CD4-positive, alpha-beta T cell (primary cell): Measurements from ENCODE around the gene SORL1. TPM values are rescaled to one million over a fixed set of nuclear protein-coding genes. Genes with fewer than 3 reads are reported as not detected.

ENCODE experiments used
- ATAC-seq: fragments of 200-7000 bp; cut with Tn5 transposase; one replicate; pipeline ENCODE4 v1.10.0; 2022; ENCODE audit warnings: mild to moderate bottlenecking; ENCODE audit not compliant: poor library complexity
- CTCF ChIA-PET: fragments of 350-600 bp; sonication (Branson Sonifier 250); formaldehyde crosslinking; loops from one replicate; lab custom pipeline; 2021; ENCODE audit warnings: antibody characterized with exemption, inconsistent platforms; lab: Charles Lee
- POLR2A ChIA-PET: fragments of 350-600 bp; sonication (Branson Sonifier 250); formaldehyde crosslinking; loops from one replicate; lab custom pipeline; 2021; ENCODE audit warnings: antibody characterized with exemption, inconsistent platforms; lab: Charles Lee
- DNase-seq, 14 experiments: peaks; one replicate each; pipeline ENCODE4 v3.0.0-alpha.2; 2013 to 2020; ENCODE audit warnings: mixed read lengths in 2 of 14
- H3K27ac ChIP-seq, 2 donors: one replicate each; pipeline versions ENCODE4 v1.5.1 to v1.7.0; 2013; ENCODE audit warnings: low read length in 2 of 2, low read depth in 1 of 2, mild to moderate bottlenecking in 1 of 2
- H3K27me3 ChIP-seq, 2 experiments: 1 replicate in 1 of 2; 2 replicates in 1 of 2; pipeline versions ENCODE4 v1.6.1 to v1.7.0; 2013; ENCODE audit warnings: low read length in 2 of 2, control low read depth in 1 of 2, mild to moderate bottlenecking in 1 of 2, moderate library complexity in 1 of 2; ENCODE audit not compliant: insufficient read depth in 2 of 2, control insufficient read depth in 1 of 2
- H3K36me3 ChIP-seq: one replicate; pipeline ENCODE4 v1.6.1; 2013; ENCODE audit warnings: low read length, control low read depth; ENCODE audit not compliant: insufficient read depth
- H3K4me1 ChIP-seq: one replicate; pipeline ENCODE4 v1.6.1; 2013; ENCODE audit warnings: low read length, control low read depth; ENCODE audit not compliant: insufficient read depth
- H3K4me3 ChIP-seq: one replicate; pipeline ENCODE4 v1.5.1; 2013; ENCODE audit warnings: mild to moderate bottlenecking, low read length, moderate library complexity
- H3K9me3 ChIP-seq, 2 experiments: 1 replicate in 1 of 2; 2 replicates in 1 of 2; pipeline versions ENCODE4 v1.6.1 to v1.7.0; 2013; ENCODE audit warnings: low read length in 2 of 2, mild to moderate bottlenecking in 2 of 2, control low read depth in 1 of 2, moderate library complexity in 1 of 2; ENCODE audit not compliant: control insufficient read depth in 1 of 2, insufficient read depth in 1 of 2
- H3K27ac Mint-ChIP-seq: one replicate; pipeline ENCODE4 v1.8.0; 2020; ENCODE audit warnings: mixed read lengths
- H3K27me3 Mint-ChIP-seq: one replicate; pipeline ENCODE4 v1.8.0; 2021; ENCODE audit warnings: mixed read lengths
- H3K36me3 Mint-ChIP-seq: one replicate; pipeline ENCODE4 v1.8.0; 2021; ENCODE audit warnings: low read depth, mixed read lengths
- H3K4me1 Mint-ChIP-seq: one replicate; pipeline ENCODE4 v1.8.0; 2021; ENCODE audit warnings: low read depth, mixed read lengths
- H3K4me3 Mint-ChIP-seq: one replicate; pipeline ENCODE4 v1.8.0; 2020; ENCODE audit warnings: mild to moderate bottlenecking, mixed read lengths
- H3K9me3 Mint-ChIP-seq: one replicate; pipeline ENCODE4 v1.8.0; 2020; ENCODE audit warnings: mixed read lengths
- CTCF ChIP-seq: fragments of 200-600 bp; IDR thresholded peaks from one replicate; pipeline ENCODE4 v1.8.0; 2022; ENCODE audit warnings: antibody characterized with exemption, mild to moderate bottlenecking
- intact Hi-C, 2 experiments: fragments of 100-400 bp; cut with DNase I in 1 of 2; cut with micrococcal nuclease in 1 of 2; formaldehyde crosslinking; loops; one replicate each; pipeline versions ENCODE4 v1.15.1 to v1.9.0; 2023 to 2025; cut with DNase I, micrococcal nuclease
- total RNA-seq, 174 experiments: library from RNA in 2 of 174; stranded (reverse) in 2 of 174; gene quantifications; one replicate each; pipeline ENCODE4 v1.2.3 and lab custom pipeline; 2021 to 2026

SORL1 gene
- total RNA-seq, 2 experiments from 2014 or later: 235 to 241 TPM

GRCh38 chr11:121538054-121538453, 85.9 kb downstream of the SORL1 start:
- no peak for TF ChIP-seq CTCF
- Mint-ChIP-seq H3K4me1 (peaks cover 67% of the 10 kb centered on the region), H3K27me3 (no peaks in the 10 kb centered on the region), H3K9me3 (no peaks in the 10 kb centered on the region), H3K36me3 (peaks cover 92% of the 10 kb centered on the region), H3K4me3 (no peak overlapping the region), H3K27ac (peak overlapping the region; percentile 37)
- intact Hi-C loops: loop anchor here (5.0 kb wide), 1 partner anchor 86 kb away; the partner anchor contains the start of genes SORL1 (in 2 of the 2) and SORL1-AS1 (in 2 of the 2)
- Histone ChIP-seq H3K36me3 (peaks cover 77% of the 10 kb centered on the region), H3K4me3 (no peak overlapping the region), H3K4me1 (no peaks in the 10 kb centered on the region), H3K27ac (no peak overlapping the region), H3K27me3 (no peaks in the 10 kb centered on the region), H3K9me3 (no peaks in the 10 kb centered on the region)
- CTCF ChIA-PET: interaction anchor here (1.2 kb wide), 1 partner anchor 93 kb away, joined by 3 read pairs; no protein-coding TSS in a partner anchor
- POLR2A ChIA-PET: interaction anchor here (0.8 to 1.0 kb wide), 2 partner anchors 76 to 246 kb away, joined by 3 read pairs; partner anchors contain the start of gene SC5D
- ATAC-seq (no peak), DNase-seq (no peak)

GRCh38 chr11:121539000-121539399, 86.9 kb downstream of the SORL1 start:
- ChIA-PET POLR2A (interaction anchor here (0.8 to 1.0 kb wide), 2 partner anchors 77 to 247 kb away, joined by 3 read pairs; partner anchors contain the start of gene SC5D), CTCF (interaction anchor here (1.2 kb wide), 1 partner anchor 94 kb away, joined by 3 read pairs; no protein-coding TSS in a partner anchor)
- peaks cover 92% of the 10 kb centered on the region for H3K36me3 Mint-ChIP-seq
- ATAC-seq (no peak), DNase-seq (peak in 2 of 14 experiments; percentile 22 to 29)
- no peak overlapping the region for H3K4me3 Mint-ChIP-seq
- TF ChIP-seq CTCF: no peak
- no peaks in the 10 kb centered on the region for H3K27me3 ChIP-seq
- H3K4me3 ChIP-seq: no peak overlapping the region
- H3K36me3 ChIP-seq: peaks cover 77% of the 10 kb centered on the region
- no peaks in the 10 kb centered on the region for H3K9me3 ChIP-seq
- H3K27ac Mint-ChIP-seq: peak overlapping the region; percentile 37
- no peaks in the 10 kb centered on the region for H3K9me3 Mint-ChIP-seq
- peaks cover 1% of the 10 kb centered on the region for H3K4me1 ChIP-seq
- peaks cover 67% of the 10 kb centered on the region for H3K4me1 Mint-ChIP-seq
- intact Hi-C loops: loop anchor here (5.0 kb wide), 1 partner anchor 87 kb away; the partner anchor contains the start of genes SORL1 (in 2 of the 2) and SORL1-AS1 (in 2 of the 2)
- H3K27me3 Mint-ChIP-seq: no peaks in the 10 kb centered on the region
- no peak overlapping the region for H3K27ac ChIP-seq

GRCh38 chr11:121540627-121541026, 88.5 kb downstream of the SORL1 start:
- Histone ChIP-seq H3K9me3 (no peaks in the 10 kb centered on the region), H3K4me3 (no peak overlapping the region), H3K36me3 (peaks cover 76% of the 10 kb centered on the region), H3K27me3 (no peaks in the 10 kb centered on the region), H3K27ac (no peak overlapping the region), H3K4me1 (peaks cover 16% of the 10 kb centered on the region)
- no peak for TF ChIP-seq CTCF
- ChIA-PET POLR2A (interaction anchor here (0.8 kb wide), 1 partner anchor 100 kb away, joined by 4 read pairs; no protein-coding TSS in a partner anchor), CTCF (no interaction called here)
- ATAC-seq: no peak
- no peaks in the 10 kb centered on the region for H3K9me3 Mint-ChIP-seq
- peak overlapping the region; percentile 51 for H3K27ac Mint-ChIP-seq
- H3K4me1 Mint-ChIP-seq: peaks cover 69% of the 10 kb centered on the region
- no peak overlapping the region for H3K4me3 Mint-ChIP-seq
- peaks cover 92% of the 10 kb centered on the region for H3K36me3 Mint-ChIP-seq
- intact Hi-C loops: loop anchor here in 1 of 2 experiments (5.0 kb wide), 1 partner anchor 42 kb away; no protein-coding TSS in a partner anchor
- no peak for DNase-seq
- H3K27me3 Mint-ChIP-seq: no peaks in the 10 kb centered on the region
